GM23338 (cell line): ENCODE data around the gene MAP2K2. TPM values are rescaled to one million over a fixed set of nuclear protein-coding genes. Genes with fewer than 3 reads are reported as not detected.

Experiments used
- ATAC-seq: fragments of 200-7000 bp; cut with Tn5 transposase; 3 replicates; pipeline ENCODE4 v1.9.1; 2020
- DNase-seq: peaks from one replicate; pipeline ENCODE4 v3.0.0-alpha.2; 2015; ENCODE audit warnings: low spot score
- H2AFZ ChIP-seq: fragments of 200-600 bp; sonication (generic); 2 replicates; pipeline ENCODE4 v1.8.0; 2016; ENCODE audit warnings: antibody characterized with exemption, mild to moderate bottlenecking, moderate library complexity
- H3F3A ChIP-seq: fragments of 200-600 bp; sonication (generic); replicated peaks from 2 replicates; pipeline ENCODE4 v1.8.0; 2017; ENCODE audit warnings: antibody characterized with exemption, mixed run types, low read depth
- H3K27ac ChIP-seq: fragments of 200-600 bp; sonication (generic); 2 replicates; pipeline ENCODE4 v1.6.1; 2016; ENCODE audit warnings: low read depth
- H3K27me3 ChIP-seq: fragments of 200-600 bp; sonication (generic); 2 replicates; pipeline ENCODE4 v1.8.0; 2016; ENCODE audit warnings: mild to moderate bottlenecking, mixed run types, moderate library complexity; ENCODE audit not compliant: insufficient read depth
- H3K36me3 ChIP-seq: fragments of 200-600 bp; sonication (generic); 2 replicates; pipeline ENCODE4 v1.8.0; 2016; ENCODE audit warnings: mild to moderate bottlenecking; ENCODE audit not compliant: insufficient read depth
- H3K4me1 ChIP-seq: fragments of 200-600 bp; sonication (generic); 2 replicates; pipeline ENCODE4 v1.8.0; 2016; ENCODE audit warnings: mild to moderate bottlenecking, moderate library complexity; ENCODE audit not compliant: insufficient read depth
- H3K4me2 ChIP-seq: fragments of 200-600 bp; sonication (generic); 2 replicates; pipeline ENCODE4 v1.7.1; 2017; ENCODE audit warnings: mixed run types
- H3K4me3 ChIP-seq: fragments of 200-600 bp; sonication (generic); 2 replicates; pipeline ENCODE4 v1.6.1; 2016; ENCODE audit warnings: mixed run types
- H3K79me2 ChIP-seq: fragments of 200-600 bp; sonication (generic); replicated peaks from 2 replicates; pipeline ENCODE4 v1.8.0; 2017; ENCODE audit warnings: mild to moderate bottlenecking; ENCODE audit not compliant: insufficient read depth
- H3K9me2 ChIP-seq: fragments of 200-600 bp; sonication (generic); 2 replicates; pipeline ENCODE4 v1.8.0; 2017; ENCODE audit not compliant: insufficient read depth
- H4K20me1 ChIP-seq: fragments of 200-600 bp; sonication (generic); replicated peaks from 2 replicates; pipeline ENCODE4 v1.8.0; 2017; ENCODE audit warnings: mild to moderate bottlenecking; ENCODE audit not compliant: insufficient read depth
- H3K27ac Mint-ChIP-seq: 2 replicates; pipeline ENCODE4 v1.8.0; 2020; ENCODE audit warnings: inconsistent platforms, mild to moderate bottlenecking, moderate library complexity, mixed read lengths
- H3K27me3 Mint-ChIP-seq: 3 replicates; pipeline ENCODE4 v1.8.0; 2022; ENCODE audit warnings: low read depth, mild to moderate bottlenecking, moderate library complexity, mixed read lengths, inconsistent platforms; ENCODE audit not compliant: insufficient read depth, poor library complexity
- H3K36me3 Mint-ChIP-seq: 3 replicates; pipeline ENCODE4 v1.8.0; 2021; ENCODE audit warnings: low read depth, mild to moderate bottlenecking, inconsistent platforms, moderate library complexity, mixed read lengths
- H3K4me1 Mint-ChIP-seq: 3 replicates; pipeline ENCODE4 v1.8.0; 2020; ENCODE audit warnings: mild to moderate bottlenecking, inconsistent platforms, mixed read lengths
- H3K4me3 Mint-ChIP-seq: 3 replicates; pipeline ENCODE4 v1.8.0; 2021; ENCODE audit warnings: moderate library complexity, mild to moderate bottlenecking, inconsistent platforms, mixed read lengths
- H3K9me3 Mint-ChIP-seq: 3 replicates; pipeline ENCODE4 v1.8.0; 2020; ENCODE audit warnings: moderate library complexity, mild to moderate bottlenecking, inconsistent platforms, mixed read lengths
- CREB1 ChIP-seq: fragments of 250-450 bp; sonication (Bioruptor Pico); IDR thresholded peaks from 2 replicates; pipeline ENCODE4 v1.5.0; 2020; ENCODE audit warnings: low read depth, mild to moderate bottlenecking, moderate library complexity
- EZH2 ChIP-seq: fragments of 200-600 bp; sonication (generic); IDR thresholded peaks from one replicate; pipeline ENCODE4 v1.8.0; 2017; ENCODE audit warnings: antibody characterized with exemption, mild to moderate bottlenecking, low read depth; ENCODE audit not compliant: unreplicated experiment
- EZH2phosphoT487 ChIP-seq: fragments of 200-600 bp; sonication (generic); IDR thresholded peaks from one replicate; pipeline ENCODE4 v1.8.1; 2018; ENCODE audit warnings: antibody characterized with exemption; ENCODE audit not compliant: unreplicated experiment
- JUNB ChIP-seq: IDR thresholded peaks from one replicate; pipeline ENCODE4 v1.6.1; 2016; ENCODE audit warnings: antibody characterized with exemption; ENCODE audit not compliant: unreplicated experiment
- POLR2AphosphoS5 ChIP-seq: IDR thresholded peaks from 2 replicates; pipeline ENCODE4 v1.6.1; 2016; ENCODE audit warnings: antibody characterized with exemption, low read depth
- STAT1 ChIP-seq: IDR thresholded peaks from one replicate; pipeline ENCODE4 v1.6.1; 2016; ENCODE audit warnings: antibody characterized with exemption; ENCODE audit not compliant: unreplicated experiment
- ZNF114 ChIP-seq: fragments of 250-450 bp; sonication (Bioruptor Pico); IDR thresholded peaks from 2 replicates; pipeline ENCODE4 v1.5.0; 2020; ENCODE audit warnings: mild to moderate bottlenecking, moderate library complexity
- ZNF331 ChIP-seq: fragments of 250-450 bp; sonication (Bioruptor Pico); IDR thresholded peaks from 2 replicates; pipeline ENCODE4 v1.5.0; 2020; ENCODE audit warnings: low read depth, mild to moderate bottlenecking, moderate library complexity
- polyA plus RNA-seq: library from polyadenylated mRNA; unstranded; fragments of >200 nt; fragmentation: Nextera tagmentation; extraction: Ambion mirVana; gene quantifications from 2 replicates; pipeline ENCODE4 v1.2.1, GENCODE V29; 2016
- total RNA-seq: library from RNA; depleted of rRNA; stranded (reverse); fragments of >200 nt; shearing (Covaris generic); gene quantifications from 2 replicates; pipeline ENCODE4 v1.2.3, GENCODE V29; 2014
- TF ChIP-seq, protein P1 (sequence below): IDR thresholded peaks from one replicate; pipeline ENCODE4 v1.6.1; 2018; ENCODE audit warnings: antibody characterized with exemption; ENCODE audit not compliant: unreplicated experiment
- TF ChIP-seq, protein P2 (sequence below), 2 experiments: fragments of 200-600 bp in 1 of 2; sonication (generic) in 1 of 2; conservative IDR thresholded peaks; 2 replicates each; pipeline versions ENCODE4 v1.5.1 to v1.6.1; 2016 to 2017; ENCODE audit warnings: antibody characterized with exemption in 2 of 2, low read depth in 2 of 2, mild to moderate bottlenecking in 2 of 2, moderate library complexity in 1 of 2
- TF ChIP-seq, protein P3 (sequence below): IDR thresholded peaks from 2 replicates; pipeline ENCODE4 v1.6.1; 2016; ENCODE audit warnings: antibody characterized with exemption

Gene MAP2K2
- total and polyA plus RNA-seq, 2 experiments from 2014 or later = 99.7 to 151 TPM

DNA sequence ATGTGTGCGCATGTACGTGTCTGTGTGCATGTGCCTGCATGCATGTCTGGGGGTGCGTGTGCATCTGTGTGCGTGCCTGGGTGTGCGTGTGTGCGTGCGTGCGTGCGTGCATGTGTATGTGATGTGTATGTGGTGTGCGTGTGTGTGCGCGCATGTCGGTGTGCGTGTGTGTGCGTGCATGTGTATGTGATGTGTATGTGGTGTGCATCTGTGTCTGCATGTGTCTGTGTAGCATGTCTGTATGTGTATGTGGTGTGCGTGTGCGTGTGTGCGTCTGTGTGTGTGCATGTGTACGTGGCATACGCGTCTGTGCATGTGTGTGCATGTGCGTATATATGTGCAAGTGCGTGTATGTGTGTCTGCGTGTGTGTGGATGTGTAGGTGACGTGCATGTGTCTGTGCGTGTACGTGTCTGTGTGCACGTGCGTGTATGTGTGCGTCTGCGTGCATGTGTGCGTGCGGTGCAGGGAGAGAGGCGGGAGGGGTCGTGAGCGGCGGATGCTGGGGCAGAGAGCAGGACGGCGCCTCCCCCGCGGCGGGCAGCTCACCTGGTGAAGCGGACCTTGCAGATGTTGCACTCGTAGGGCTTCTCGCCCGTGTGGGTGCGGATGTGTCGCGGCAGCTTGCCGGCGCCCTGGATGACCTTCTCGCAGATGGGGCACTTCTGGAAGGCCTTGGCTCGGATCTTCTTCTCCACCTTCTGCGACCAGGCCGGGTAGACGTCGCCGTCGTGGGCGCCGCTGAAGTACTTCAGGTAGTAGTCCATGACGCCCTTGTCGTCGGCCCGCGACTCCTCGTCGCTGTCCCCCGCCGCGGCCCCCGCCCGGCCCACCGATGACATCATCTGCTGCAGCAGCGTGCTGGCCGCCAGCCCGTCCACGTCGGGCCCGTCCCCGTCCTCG lies 70.2 kb downstream of the MAP2K2 start:
- no peak overlapping the region for H3K4me3 ChIP-seq
- Mint-ChIP-seq H3K36me3 (peaks cover 48% of the 10 kb centered on the region), H3K9me3 (no peaks in the 10 kb centered on the region; the same call in 1 of the 3 replicates), H3K4me3 (no peak overlapping the region), H3K27ac (no peak overlapping the region), H3K4me1 (peaks cover 10% of the 10 kb centered on the region), H3K27me3 (peaks cover 19% of the 10 kb centered on the region)
- H3F3A ChIP-seq = peaks cover 39% of the 10 kb centered on the region
- no peaks in the 10 kb centered on the region for H3K9me2 ChIP-seq
- H3K36me3 ChIP-seq = no peaks in the 10 kb centered on the region
- DNase-seq = no peak
- H3K4me1 ChIP-seq = no peaks in the 10 kb centered on the region
- no peak for ATAC-seq
- TF ChIP-seq, protein P1, sequence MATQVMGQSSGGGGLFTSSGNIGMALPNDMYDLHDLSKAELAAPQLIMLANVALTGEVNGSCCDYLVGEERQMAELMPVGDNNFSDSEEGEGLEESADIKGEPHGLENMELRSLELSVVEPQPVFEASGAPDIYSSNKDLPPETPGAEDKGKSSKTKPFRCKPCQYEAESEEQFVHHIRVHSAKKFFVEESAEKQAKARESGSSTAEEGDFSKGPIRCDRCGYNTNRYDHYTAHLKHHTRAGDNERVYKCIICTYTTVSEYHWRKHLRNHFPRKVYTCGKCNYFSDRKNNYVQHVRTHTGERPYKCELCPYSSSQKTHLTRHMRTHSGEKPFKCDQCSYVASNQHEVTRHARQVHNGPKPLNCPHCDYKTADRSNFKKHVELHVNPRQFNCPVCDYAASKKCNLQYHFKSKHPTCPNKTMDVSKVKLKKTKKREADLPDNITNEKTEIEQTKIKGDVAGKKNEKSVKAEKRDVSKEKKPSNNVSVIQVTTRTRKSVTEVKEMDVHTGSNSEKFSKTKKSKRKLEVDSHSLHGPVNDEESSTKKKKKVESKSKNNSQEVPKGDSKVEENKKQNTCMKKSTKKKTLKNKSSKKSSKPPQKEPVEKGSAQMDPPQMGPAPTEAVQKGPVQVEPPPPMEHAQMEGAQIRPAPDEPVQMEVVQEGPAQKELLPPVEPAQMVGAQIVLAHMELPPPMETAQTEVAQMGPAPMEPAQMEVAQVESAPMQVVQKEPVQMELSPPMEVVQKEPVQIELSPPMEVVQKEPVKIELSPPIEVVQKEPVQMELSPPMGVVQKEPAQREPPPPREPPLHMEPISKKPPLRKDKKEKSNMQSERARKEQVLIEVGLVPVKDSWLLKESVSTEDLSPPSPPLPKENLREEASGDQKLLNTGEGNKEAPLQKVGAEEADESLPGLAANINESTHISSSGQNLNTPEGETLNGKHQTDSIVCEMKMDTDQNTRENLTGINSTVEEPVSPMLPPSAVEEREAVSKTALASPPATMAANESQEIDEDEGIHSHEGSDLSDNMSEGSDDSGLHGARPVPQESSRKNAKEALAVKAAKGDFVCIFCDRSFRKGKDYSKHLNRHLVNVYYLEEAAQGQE = no peak
- peaks cover 70% of the 10 kb centered on the region for H3K79me2 ChIP-seq
- peak overlapping the region; percentile 50; the same call in 1 of the 2 replicates for H3K27ac ChIP-seq
- H3K27me3 ChIP-seq = no peaks in the 10 kb centered on the region
- H3K4me2 ChIP-seq = no peak overlapping the region
- peaks cover 51% of the 10 kb centered on the region for H4K20me1 ChIP-seq
- H2AFZ ChIP-seq = no peak overlapping the region

DNA sequence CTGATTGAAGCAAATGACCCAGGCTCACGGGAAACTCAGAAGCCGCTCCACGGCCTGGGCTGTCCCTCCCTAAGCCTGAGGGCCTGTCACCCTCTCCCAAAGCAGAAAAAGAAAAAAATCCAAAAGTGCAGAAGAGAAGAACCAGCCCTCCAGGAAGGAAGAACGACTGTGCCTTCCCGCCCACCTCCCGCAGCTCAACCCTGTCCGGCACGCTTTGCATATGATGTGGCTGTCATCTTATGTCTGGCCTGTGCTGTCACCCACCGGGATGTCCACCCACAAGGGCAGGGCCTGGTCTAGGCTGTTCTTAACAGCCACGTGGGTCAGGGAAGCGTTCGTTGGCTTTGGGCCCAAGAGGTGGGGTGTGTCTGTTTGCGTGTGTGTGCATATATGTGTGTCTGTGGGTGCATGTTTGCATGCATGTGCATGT lies 70.9 kb downstream of the MAP2K2 start:
- H3K4me3 Mint-ChIP-seq = no peak overlapping the region
- Histone ChIP-seq H3K4me1 (no peaks in the 10 kb centered on the region), H3K9me2 (no peaks in the 10 kb centered on the region), H3K4me3 (no peak overlapping the region), H4K20me1 (peaks cover 51% of the 10 kb centered on the region), H3K27me3 (no peaks in the 10 kb centered on the region), H3K4me2 (no peak overlapping the region), H3F3A (peaks cover 39% of the 10 kb centered on the region), H3K36me3 (no peaks in the 10 kb centered on the region), H3K27ac (peak overlapping the region; percentile 50), H3K79me2 (peaks cover 68% of the 10 kb centered on the region), H2AFZ (no peak overlapping the region)
- DNase-seq (no peak), ATAC-seq (no peak)
- H3K4me1 Mint-ChIP-seq = peaks cover 10% of the 10 kb centered on the region
- H3K9me3 Mint-ChIP-seq = no peaks in the 10 kb centered on the region; the same call in 1 of the 3 replicates
- H3K27ac Mint-ChIP-seq = peak overlapping the region; percentile 81; the same call in 1 of the 2 replicates
- peaks cover 19% of the 10 kb centered on the region for H3K27me3 Mint-ChIP-seq
- peaks cover 51% of the 10 kb centered on the region for H3K36me3 Mint-ChIP-seq
- TF ChIP-seq EZH2 = no peak
- TF ChIP-seq, protein P2, sequence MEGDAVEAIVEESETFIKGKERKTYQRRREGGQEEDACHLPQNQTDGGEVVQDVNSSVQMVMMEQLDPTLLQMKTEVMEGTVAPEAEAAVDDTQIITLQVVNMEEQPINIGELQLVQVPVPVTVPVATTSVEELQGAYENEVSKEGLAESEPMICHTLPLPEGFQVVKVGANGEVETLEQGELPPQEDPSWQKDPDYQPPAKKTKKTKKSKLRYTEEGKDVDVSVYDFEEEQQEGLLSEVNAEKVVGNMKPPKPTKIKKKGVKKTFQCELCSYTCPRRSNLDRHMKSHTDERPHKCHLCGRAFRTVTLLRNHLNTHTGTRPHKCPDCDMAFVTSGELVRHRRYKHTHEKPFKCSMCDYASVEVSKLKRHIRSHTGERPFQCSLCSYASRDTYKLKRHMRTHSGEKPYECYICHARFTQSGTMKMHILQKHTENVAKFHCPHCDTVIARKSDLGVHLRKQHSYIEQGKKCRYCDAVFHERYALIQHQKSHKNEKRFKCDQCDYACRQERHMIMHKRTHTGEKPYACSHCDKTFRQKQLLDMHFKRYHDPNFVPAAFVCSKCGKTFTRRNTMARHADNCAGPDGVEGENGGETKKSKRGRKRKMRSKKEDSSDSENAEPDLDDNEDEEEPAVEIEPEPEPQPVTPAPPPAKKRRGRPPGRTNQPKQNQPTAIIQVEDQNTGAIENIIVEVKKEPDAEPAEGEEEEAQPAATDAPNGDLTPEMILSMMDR (conservative IDR thresholded peaks at IDR 0.05; ENCODE audit: low read depth in 2 of 2) = no peak
- no peak for TF ChIP-seq POLR2AphosphoS5
- no peak for TF ChIP-seq CREB1
- no peak for TF ChIP-seq STAT1
- no peak for TF ChIP-seq ZNF331 (CRISPR knock-in tag)
- no peak for TF ChIP-seq ZNF114 (CRISPR knock-in tag)
- TF ChIP-seq, protein P3, sequence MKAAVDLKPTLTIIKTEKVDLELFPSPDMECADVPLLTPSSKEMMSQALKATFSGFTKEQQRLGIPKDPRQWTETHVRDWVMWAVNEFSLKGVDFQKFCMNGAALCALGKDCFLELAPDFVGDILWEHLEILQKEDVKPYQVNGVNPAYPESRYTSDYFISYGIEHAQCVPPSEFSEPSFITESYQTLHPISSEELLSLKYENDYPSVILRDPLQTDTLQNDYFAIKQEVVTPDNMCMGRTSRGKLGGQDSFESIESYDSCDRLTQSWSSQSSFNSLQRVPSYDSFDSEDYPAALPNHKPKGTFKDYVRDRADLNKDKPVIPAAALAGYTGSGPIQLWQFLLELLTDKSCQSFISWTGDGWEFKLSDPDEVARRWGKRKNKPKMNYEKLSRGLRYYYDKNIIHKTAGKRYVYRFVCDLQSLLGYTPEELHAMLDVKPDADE = no peak
- TF ChIP-seq, protein P1 = no peak
- TF ChIP-seq EZH2phosphoT487 = no peak
- no peak for TF ChIP-seq JUNB
